Measurements from ENCODE around the gene CLDN20.

Gene CLDN20, protein sequence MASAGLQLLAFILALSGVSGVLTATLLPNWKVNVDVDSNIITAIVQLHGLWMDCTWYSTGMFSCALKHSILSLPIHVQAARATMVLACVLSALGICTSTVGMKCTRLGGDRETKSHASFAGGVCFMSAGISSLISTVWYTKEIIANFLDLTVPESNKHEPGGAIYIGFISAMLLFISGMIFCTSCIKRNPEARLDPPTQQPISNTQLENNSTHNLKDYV

GRCh38 chr6:155263373-155264063 is at the start of gene CLDN20:
Gene CLDN20 (plus strand): TSS chr6:155264013. CDS start chr6:155275720, 11,707 bp downstream.
- CTCF ChIA-PET: interaction anchor here (1.1 kb wide), 1 partner anchor 9 kb away, joined by 3 read pairs; no protein-coding TSS in a partner anchor
- Histone ChIP-seq H3K36me3 (ENCODE audit: control insufficient read depth in 2 of 2, insufficient read depth in 1 of 2, low read length in 2 of 2) (peaks cover 0 to 54% of the 10 kb centered on the region in 2 experiments; a peak in 2 of 3 replicates), H3K27ac (ENCODE audit: extremely low read depth, low read depth, low read length) (no peak within 1 kb of the TSS), H3K4me1 (ENCODE audit: control insufficient read depth, insufficient read depth, low read length) (no peaks in the 10 kb centered on the region), H3K9me3 (ENCODE audit: control insufficient read depth, insufficient read depth, low read depth, low read length) (no peaks in the 10 kb centered on the region), H3K4me3 (ENCODE audit: low read depth, low read length) (no peak within 1 kb of the TSS)
- POLR2A ChIA-PET: interaction anchor here (0.6 kb wide), 1 partner anchor 217 kb away, joined by 3 read pairs; no protein-coding TSS in a partner anchor
- TF ChIP-seq PRDM10 (tag by site-specific recombination; IDR thresholded peaks at IDR 0.05) (no peak), ZNF792 (tag by site-specific recombination; IDR thresholded peaks at IDR 0.05) (no peak), ZNF404 (tag by site-specific recombination; IDR thresholded peaks at IDR 0.05) (no peak), ZNF19 (tag by site-specific recombination; IDR thresholded peaks at IDR 0.05; ENCODE audit: low read depth) (no peak), ZNF558 (tag by site-specific recombination; IDR thresholded peaks at IDR 0.05) (no peak), TCF7L2 (IDR thresholded peaks at IDR 0.05; ENCODE audit: borderline replicate concordance, low read depth, low read length) (no peak), ZBTB21 (tag by site-specific recombination; IDR thresholded peaks at IDR 0.05) (no peak), ZNF501 (tag by site-specific recombination; IDR thresholded peaks at IDR 0.05) (no peak), KLF17 (tag by site-specific recombination; IDR thresholded peaks at IDR 0.05) (no peak), ZNF596 (tag by site-specific recombination; IDR thresholded peaks at IDR 0.05) (no peak), ZNF830 (tag by site-specific recombination; IDR thresholded peaks at IDR 0.05; ENCODE audit: low read depth) (no peak), ZNF394 (tag by site-specific recombination; IDR thresholded peaks at IDR 0.05; ENCODE audit: borderline replicate concordance) (no peak), ZNF175 (tag by site-specific recombination; IDR thresholded peaks at IDR 0.05) (no peak)
- TF ChIP-seq, protein P1, sequence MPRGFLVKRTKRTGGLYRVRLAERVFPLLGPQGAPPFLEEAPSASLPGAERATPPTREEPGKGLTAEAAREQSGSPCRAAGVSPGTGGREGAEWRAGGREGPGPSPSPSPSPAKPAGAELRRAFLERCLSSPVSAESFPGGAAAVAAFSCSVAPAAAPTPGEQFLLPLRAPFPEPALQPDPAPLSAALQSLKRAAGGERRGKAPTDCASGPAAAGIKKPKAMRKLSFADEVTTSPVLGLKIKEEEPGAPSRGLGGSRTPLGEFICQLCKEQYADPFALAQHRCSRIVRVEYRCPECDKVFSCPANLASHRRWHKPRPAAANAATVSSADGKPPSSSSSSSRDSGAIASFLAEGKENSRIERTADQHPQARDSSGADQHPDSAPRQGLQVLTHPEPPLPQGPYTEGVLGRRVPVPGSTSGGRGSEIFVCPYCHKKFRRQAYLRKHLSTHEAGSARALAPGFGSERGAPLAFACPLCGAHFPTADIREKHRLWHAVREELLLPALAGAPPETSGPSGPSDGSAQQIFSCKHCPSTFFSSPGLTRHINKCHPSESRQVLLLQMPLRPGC (tag by site-specific recombination; IDR thresholded peaks at IDR 0.05): no peak
- TF ChIP-seq, protein P2, sequence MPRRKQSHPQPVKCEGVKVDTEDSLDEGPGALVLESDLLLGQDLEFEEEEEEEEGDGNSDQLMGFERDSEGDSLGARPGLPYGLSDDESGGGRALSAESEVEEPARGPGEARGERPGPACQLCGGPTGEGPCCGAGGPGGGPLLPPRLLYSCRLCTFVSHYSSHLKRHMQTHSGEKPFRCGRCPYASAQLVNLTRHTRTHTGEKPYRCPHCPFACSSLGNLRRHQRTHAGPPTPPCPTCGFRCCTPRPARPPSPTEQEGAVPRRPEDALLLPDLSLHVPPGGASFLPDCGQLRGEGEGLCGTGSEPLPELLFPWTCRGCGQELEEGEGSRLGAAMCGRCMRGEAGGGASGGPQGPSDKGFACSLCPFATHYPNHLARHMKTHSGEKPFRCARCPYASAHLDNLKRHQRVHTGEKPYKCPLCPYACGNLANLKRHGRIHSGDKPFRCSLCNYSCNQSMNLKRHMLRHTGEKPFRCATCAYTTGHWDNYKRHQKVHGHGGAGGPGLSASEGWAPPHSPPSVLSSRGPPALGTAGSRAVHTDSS (tag by site-specific recombination; IDR thresholded peaks at IDR 0.05): no peak
- TF ChIP-seq, protein P3, sequence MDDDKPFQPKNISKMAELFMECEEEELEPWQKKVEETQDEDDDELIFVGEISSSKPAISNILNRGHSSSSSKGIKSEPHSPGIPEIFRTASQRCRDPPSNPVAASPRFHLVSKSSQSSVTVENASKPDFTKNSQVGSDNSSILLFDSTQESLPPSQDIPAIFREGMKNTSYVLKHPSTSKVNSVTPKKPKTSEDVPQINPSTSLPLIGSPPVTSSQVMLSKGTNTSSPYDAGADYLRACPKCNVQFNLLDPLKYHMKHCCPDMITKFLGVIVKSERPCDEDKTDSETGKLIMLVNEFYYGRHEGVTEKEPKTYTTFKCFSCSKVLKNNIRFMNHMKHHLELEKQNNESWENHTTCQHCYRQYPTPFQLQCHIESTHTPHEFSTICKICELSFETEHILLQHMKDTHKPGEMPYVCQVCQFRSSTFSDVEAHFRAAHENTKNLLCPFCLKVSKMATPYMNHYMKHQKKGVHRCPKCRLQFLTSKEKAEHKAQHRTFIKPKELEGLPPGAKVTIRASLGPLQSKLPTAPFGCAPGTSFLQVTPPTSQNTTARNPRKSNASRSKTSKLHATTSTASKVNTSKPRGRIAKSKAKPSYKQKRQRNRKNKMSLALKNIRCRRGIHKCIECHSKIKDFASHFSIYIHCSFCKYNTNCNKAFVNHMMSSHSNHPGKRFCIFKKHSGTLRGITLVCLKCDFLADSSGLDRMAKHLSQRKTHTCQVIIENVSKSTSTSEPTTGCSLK (tag by site-specific recombination; IDR thresholded peaks at IDR 0.05): no peak
